A673 (cell line): Measurements from ENCODE around the gene GTPBP6. TPM values are rescaled to one million over a fixed set of nuclear protein-coding genes. Genes with fewer than 3 reads are reported as not detected.

Experiments used
- BruUV-seq: library from RNA; stranded (reverse); fragments of 400-500 nt; replicated peaks from 2 replicates; lab custom pipeline; 2021; lab: Mats Ljungman, UMichigan
- CTCF ChIA-PET: fragments of 300-600 bp; sonication (Branson Sonifier 250); formaldehyde crosslinking; loops from one replicate; lab custom pipeline; 2022; ENCODE audit warnings: antibody characterized with exemption; lab: Charles Lee
- POLR2A ChIA-PET: fragments of 300-600 bp; sonication (Branson Sonifier 250); formaldehyde crosslinking; loops from one replicate; lab custom pipeline; 2022; ENCODE audit warnings: antibody characterized with exemption; ENCODE audit not compliant: low non-redundant PET; lab: Charles Lee
- DNase-seq: peaks from one replicate; pipeline ENCODE4 v3.0.0-alpha.2; 2015; ENCODE audit warnings: low spot score
- H3K27ac ChIP-seq: fragments of 200-600 bp; sonication (generic); 2 replicates; pipeline ENCODE4 v1.5.1; 2016; ENCODE audit warnings: mixed run types, low read depth, mild to moderate bottlenecking, mixed read lengths, antibody characterized with exemption, low read length; ENCODE audit not compliant: poor library complexity, severe bottlenecking
- H3K27me3 ChIP-seq: fragments of 200-600 bp; sonication (generic); replicated peaks from 2 replicates; pipeline ENCODE4 v1.6.1; 2017; ENCODE audit warnings: mixed run types, low read depth, mild to moderate bottlenecking, mixed read lengths, antibody characterized with exemption, low read length; ENCODE audit not compliant: insufficient read depth, poor library complexity
- H3K36me3 ChIP-seq: fragments of 200-600 bp; sonication (generic); 2 replicates; pipeline ENCODE4 v1.6.1; 2016; ENCODE audit warnings: mixed run types, mild to moderate bottlenecking, mixed read lengths, antibody characterized with exemption, low read length; ENCODE audit not compliant: insufficient read depth, poor library complexity, severe bottlenecking
- H3K4me1 ChIP-seq: fragments of 200-600 bp; sonication (generic); 2 replicates; pipeline ENCODE4 v1.6.1; 2017; ENCODE audit warnings: mixed run types, mild to moderate bottlenecking, mixed read lengths, antibody characterized with exemption, low read length; ENCODE audit not compliant: insufficient read depth, poor library complexity, severe bottlenecking
- H3K4me3 ChIP-seq: fragments of 200-600 bp; sonication (generic); 2 replicates; pipeline ENCODE4 v1.5.1; 2016; ENCODE audit warnings: low read depth, mixed run types, mild to moderate bottlenecking, mixed read lengths, low read length; ENCODE audit not compliant: poor library complexity, severe bottlenecking
- H3K9me3 ChIP-seq: fragments of 200-600 bp; sonication (generic); 2 replicates; pipeline ENCODE4 v1.6.1; 2016; ENCODE audit warnings: mixed run types, low read depth, mild to moderate bottlenecking, mixed read lengths, antibody characterized with exemption, low read length; ENCODE audit not compliant: poor library complexity, severe bottlenecking
- EZH2 ChIP-seq: fragments of 200-600 bp; sonication (generic); IDR thresholded peaks from 2 replicates; pipeline ENCODE4 v1.6.1; 2017; ENCODE audit warnings: borderline replicate concordance, low read depth, mild to moderate bottlenecking, mixed read lengths, antibody characterized with exemption, low read length; ENCODE audit not compliant: poor library complexity, severe bottlenecking
- intact Hi-C: fragments of 100-400 bp; cut with micrococcal nuclease; formaldehyde crosslinking; loops from one replicate; pipeline ENCODE4 v1.10.0; 2022; ENCODE audit not compliant: unreplicated experiment
- total RNA-seq: library from RNA; stranded (reverse); gene quantifications from 2 replicates; pipeline ENCODE4 v1.2.3, GENCODE V29; 2021
- TF ChIP-seq, protein P1 (sequence below): fragments of 300-800, 200-600 bp; sonication (generic); conservative IDR thresholded peaks from 2 replicates; pipeline ENCODE4 v1.5.1; 2017; ENCODE audit warnings: low read depth, mild to moderate bottlenecking, antibody characterized with exemption, low read length, moderate library complexity, mixed read lengths

GTPBP6 gene
- total RNA-seq, 1 experiment from 2014 or later: 85.1 TPM

DNA sequence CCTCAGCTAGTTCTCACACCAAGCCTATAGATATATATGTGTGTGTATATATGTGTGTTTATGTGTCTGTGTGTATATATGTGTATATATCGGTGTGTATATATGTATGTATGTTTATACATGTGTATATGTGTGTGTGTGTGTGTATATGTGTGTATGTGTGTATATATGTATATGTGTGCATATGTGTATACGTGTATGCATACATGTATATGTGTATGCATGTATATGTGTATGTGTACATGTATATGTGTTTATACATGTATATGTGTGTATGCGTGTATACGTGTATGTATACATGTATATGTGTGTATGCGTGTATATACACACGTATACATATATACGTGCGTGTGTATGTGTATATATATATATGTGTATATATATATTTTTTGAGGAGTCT, 18.3 kb downstream of the GTPBP6 start:
- no peak for TF ChIP-seq EZH2
- TF ChIP-seq, protein P1, sequence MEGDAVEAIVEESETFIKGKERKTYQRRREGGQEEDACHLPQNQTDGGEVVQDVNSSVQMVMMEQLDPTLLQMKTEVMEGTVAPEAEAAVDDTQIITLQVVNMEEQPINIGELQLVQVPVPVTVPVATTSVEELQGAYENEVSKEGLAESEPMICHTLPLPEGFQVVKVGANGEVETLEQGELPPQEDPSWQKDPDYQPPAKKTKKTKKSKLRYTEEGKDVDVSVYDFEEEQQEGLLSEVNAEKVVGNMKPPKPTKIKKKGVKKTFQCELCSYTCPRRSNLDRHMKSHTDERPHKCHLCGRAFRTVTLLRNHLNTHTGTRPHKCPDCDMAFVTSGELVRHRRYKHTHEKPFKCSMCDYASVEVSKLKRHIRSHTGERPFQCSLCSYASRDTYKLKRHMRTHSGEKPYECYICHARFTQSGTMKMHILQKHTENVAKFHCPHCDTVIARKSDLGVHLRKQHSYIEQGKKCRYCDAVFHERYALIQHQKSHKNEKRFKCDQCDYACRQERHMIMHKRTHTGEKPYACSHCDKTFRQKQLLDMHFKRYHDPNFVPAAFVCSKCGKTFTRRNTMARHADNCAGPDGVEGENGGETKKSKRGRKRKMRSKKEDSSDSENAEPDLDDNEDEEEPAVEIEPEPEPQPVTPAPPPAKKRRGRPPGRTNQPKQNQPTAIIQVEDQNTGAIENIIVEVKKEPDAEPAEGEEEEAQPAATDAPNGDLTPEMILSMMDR: no peak
- ChIA-PET POLR2A (no interaction called here), CTCF (no interaction called here)
- no TSS peak for BruUV-seq
- intact Hi-C loops: no loop called here
- Histone ChIP-seq H3K9me3 (no peaks in the 10 kb centered on the region), H3K36me3 (peaks cover 46% of the 10 kb centered on the region), H3K4me1 (no peaks in the 10 kb centered on the region), H3K27me3 (no peaks in the 10 kb centered on the region), H3K27ac (no peak overlapping the region), H3K4me3 (no peak overlapping the region)
- DNase-seq: no peak

DNA sequence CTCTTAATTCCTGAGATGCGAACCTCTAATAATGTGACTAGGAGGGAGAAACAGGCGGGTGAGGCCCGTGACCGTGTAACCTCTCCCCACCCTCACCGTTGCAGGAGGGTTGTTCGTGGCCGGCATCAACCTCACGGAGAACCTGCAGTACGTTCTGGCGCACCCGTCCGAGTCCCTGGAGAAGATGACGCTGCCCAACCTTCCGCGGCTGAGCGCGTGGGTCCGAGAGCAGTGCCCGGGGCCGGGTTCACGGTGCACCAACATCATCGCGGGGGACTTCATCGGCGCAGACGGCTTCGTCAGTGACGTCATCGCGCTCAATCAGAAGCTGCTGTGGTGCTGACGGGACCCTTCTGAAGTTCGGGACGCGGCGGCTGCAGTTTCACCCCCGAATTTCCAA, 19.6 kb downstream of the GTPBP6 start:
- ChIA-PET CTCF (no interaction called here), POLR2A (no interaction called here)
- no TSS peak for BruUV-seq
- TF ChIP-seq, protein P1: no peak
- TF ChIP-seq EZH2: no peak
- Histone ChIP-seq H3K27ac (no peak overlapping the region), H3K4me3 (no peak overlapping the region), H3K27me3 (no peaks in the 10 kb centered on the region), H3K36me3 (peaks cover 50% of the 10 kb centered on the region), H3K9me3 (no peaks in the 10 kb centered on the region), H3K4me1 (no peaks in the 10 kb centered on the region)
- no peak for DNase-seq
- intact Hi-C loops: no loop called here

DNA sequence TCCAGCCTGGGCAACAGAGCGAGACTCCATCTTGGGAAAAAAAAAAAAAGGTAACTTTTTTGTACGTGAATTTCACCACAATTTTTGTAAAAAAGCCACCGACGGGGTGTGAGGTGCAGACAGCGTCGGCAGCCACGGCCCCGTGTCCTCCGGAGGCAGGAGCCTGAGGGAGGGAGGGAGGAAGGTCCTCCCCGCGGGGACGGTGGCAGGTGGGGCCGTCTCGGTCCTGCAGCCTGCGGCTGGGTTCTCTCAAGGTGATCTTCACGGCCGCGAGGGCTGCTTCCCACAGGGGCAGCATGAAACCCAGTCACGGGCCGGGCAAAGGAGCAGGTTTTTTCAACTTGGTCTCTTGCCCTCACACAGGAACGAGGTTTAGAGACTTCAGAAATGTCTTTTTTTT, 23.5 kb downstream of the GTPBP6 start:
- DNase-seq: no peak
- no peaks in the 10 kb centered on the region for H3K4me1 ChIP-seq
- peaks cover 45% of the 10 kb centered on the region for H3K36me3 ChIP-seq
- H3K9me3 ChIP-seq: no peaks in the 10 kb centered on the region
- CTCF ChIA-PET: no interaction called here
- POLR2A ChIA-PET: no interaction called here
- no peaks in the 10 kb centered on the region for H3K27me3 ChIP-seq
- TF ChIP-seq, protein P1: no peak
- no peak for TF ChIP-seq EZH2
- BruUV-seq: no TSS peak
- intact Hi-C loops: no loop called here
- H3K4me3 ChIP-seq: no peak overlapping the region
- H3K27ac ChIP-seq: no peak overlapping the region
